ENCODE data around the gene TMEM87B. TPM values are rescaled to one million over a fixed set of nuclear protein-coding genes. Genes with fewer than 3 reads are reported as not detected.
"Not testable (repeated sequence)": the region's sequence is repeated elsewhere in the genome, so short reads cannot be mapped to it uniquely, and the experiment has no call there.

The TMEM87B gene
- total RNA-seq, 1 donor from 2014 or later = 23.6 TPM

DNA sequence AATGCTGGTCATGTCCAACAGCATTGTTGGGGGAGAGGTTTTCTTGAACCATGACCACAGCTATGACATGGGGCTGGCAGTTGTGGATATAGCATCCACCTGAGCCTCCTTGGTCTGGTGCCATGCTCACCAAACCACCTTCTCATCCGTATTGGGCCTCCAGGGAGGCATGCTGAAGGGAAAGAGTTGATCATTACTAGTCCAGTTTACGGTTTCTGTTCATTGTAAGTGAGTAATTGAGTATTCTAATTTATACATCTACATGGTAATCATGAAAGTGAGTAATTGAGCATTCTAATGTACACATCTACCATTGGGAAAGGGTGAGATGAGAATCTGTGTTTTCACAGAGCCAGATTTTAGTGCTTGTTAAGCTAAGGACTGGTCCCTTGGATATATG, 6.8 kb downstream of the TMEM87B start:
- ATAC-seq (no peak), DNase-seq (no peak)
- Histone ChIP-seq H3K4me3 (no peak overlapping the region), H3K36me3 (peaks cover 67% of the 10 kb centered on the region), H3K27ac (no peak overlapping the region), H3K4me1 (peaks cover 32% of the 10 kb centered on the region), H3K9me3 (no peaks in the 10 kb centered on the region), H3K27me3 (ENCODE audit: low read depth) (no peaks in the 10 kb centered on the region)
- TF ChIP-seq, protein P1, sequence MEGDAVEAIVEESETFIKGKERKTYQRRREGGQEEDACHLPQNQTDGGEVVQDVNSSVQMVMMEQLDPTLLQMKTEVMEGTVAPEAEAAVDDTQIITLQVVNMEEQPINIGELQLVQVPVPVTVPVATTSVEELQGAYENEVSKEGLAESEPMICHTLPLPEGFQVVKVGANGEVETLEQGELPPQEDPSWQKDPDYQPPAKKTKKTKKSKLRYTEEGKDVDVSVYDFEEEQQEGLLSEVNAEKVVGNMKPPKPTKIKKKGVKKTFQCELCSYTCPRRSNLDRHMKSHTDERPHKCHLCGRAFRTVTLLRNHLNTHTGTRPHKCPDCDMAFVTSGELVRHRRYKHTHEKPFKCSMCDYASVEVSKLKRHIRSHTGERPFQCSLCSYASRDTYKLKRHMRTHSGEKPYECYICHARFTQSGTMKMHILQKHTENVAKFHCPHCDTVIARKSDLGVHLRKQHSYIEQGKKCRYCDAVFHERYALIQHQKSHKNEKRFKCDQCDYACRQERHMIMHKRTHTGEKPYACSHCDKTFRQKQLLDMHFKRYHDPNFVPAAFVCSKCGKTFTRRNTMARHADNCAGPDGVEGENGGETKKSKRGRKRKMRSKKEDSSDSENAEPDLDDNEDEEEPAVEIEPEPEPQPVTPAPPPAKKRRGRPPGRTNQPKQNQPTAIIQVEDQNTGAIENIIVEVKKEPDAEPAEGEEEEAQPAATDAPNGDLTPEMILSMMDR (IDR thresholded peaks at IDR 0.05) = no peak
- intact Hi-C loops (cut with DNase I) = no loop called here

DNA sequence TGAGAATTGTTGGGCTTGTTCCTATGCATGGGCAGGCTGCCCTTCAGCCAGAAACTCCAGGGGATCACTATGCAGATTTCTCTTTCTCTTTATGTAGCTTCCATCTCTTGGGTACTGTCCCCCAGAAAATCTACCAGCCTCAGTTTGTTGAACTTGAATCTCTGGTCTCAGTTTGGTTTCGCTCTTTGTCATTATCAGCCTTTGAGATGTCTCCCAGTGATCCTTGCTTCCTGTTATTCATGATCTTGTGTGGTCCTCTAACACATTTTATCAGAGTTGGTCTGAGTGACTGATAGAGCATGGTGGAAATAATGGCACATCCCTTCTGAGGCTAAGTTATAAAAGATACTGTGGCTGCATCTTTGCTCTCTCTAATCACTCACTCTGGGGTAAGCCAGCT, 7.8 kb downstream of the TMEM87B start:
- intact Hi-C loops (cut with DNase I) = no loop called here
- ATAC-seq = no peak
- Histone ChIP-seq H3K4me1 (peaks cover 22% of the 10 kb centered on the region), H3K9me3 (no peaks in the 10 kb centered on the region), H3K27ac (no peak overlapping the region), H3K27me3 (ENCODE audit: low read depth) (no peaks in the 10 kb centered on the region), H3K36me3 (peaks cover 78% of the 10 kb centered on the region), H3K4me3 (no peak overlapping the region)
- TF ChIP-seq, protein P1 (IDR thresholded peaks at IDR 0.05) = no peak
- no peak for DNase-seq

DNA sequence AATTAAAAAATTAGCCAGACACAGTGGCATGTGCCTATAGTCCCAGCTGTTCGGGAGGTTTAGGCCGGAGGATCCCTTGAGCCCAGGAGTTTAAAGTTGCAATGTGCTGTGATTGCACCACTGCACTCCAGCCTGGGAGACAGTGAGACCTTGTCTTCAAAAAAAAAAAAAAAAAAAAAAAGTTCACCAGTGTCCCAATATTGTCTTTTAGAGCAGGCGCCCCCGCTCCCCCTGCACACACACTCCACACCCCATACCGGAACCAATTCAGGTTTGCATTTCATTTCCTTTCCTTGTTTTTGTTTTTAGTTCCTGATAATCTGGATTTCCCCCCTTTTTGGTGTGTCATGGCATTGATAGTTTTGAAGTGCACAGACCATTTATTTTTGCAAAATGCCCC, 10.4 kb downstream of the TMEM87B start:
- intact Hi-C loops (cut with DNase I) = no loop called here
- Histone ChIP-seq H3K27ac (no peak overlapping the region), H3K27me3 (ENCODE audit: low read depth) (no peaks in the 10 kb centered on the region), H3K4me3 (no peak overlapping the region), H3K9me3 (no peaks in the 10 kb centered on the region), H3K36me3 (peaks cover 84% of the 10 kb centered on the region), H3K4me1 (peaks cover 5% of the 10 kb centered on the region)
- DNase-seq (no peak), ATAC-seq (no peak)
- TF ChIP-seq, protein P1 (IDR thresholded peaks at IDR 0.05) = no peak

GRCh38 chr2:112065966-112066365, 10.9 kb downstream of the TMEM87B start:
- ATAC-seq (no peak), DNase-seq (no peak)
- H3K9me3 ChIP-seq = no peaks in the 10 kb centered on the region
- peaks cover 83% of the 10 kb centered on the region for H3K36me3 ChIP-seq
- TF ChIP-seq, protein P1 (IDR thresholded peaks at IDR 0.05) = no peak
- H3K27ac ChIP-seq = no peak overlapping the region
- peaks cover 5% of the 10 kb centered on the region for H3K4me1 ChIP-seq
- intact Hi-C loops (cut with DNase I) = no loop called here
- no peaks in the 10 kb centered on the region for H3K27me3 ChIP-seq (ENCODE audit: low read depth)
- H3K4me3 ChIP-seq = no peak overlapping the region

DNA sequence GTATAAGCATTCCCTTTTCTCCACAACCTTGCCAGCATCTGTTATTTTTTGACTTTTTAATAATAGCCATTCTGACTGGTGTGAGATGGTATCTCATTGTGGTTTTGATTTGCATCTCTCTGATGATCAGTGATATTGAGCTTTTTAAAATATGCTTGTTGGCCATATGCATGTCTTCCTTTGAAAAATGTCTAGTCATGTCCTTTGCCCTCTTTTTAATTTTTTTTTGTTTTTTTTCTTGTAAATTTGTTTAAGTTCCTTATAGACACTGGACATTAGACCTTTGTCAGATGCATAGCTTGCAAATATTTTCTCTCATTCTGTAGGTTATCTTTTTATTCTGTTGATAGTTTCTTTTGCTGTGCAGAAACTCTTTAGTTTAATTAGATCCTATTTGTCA, 14.7 kb downstream of the TMEM87B start:
- H3K4me1 ChIP-seq; H3K9me3 ChIP-seq; intact Hi-C loops (cut with DNase I); H3K27me3 ChIP-seq (ENCODE audit: low read depth); DNase-seq; ATAC-seq; H3K4me3 ChIP-seq; H3K27ac ChIP-seq: not testable (repeated sequence)
- H3K36me3 ChIP-seq = peaks cover 67% of the 10 kb centered on the region

GRCh38 chr2:112073875-112074274, 18.8 kb downstream of the TMEM87B start:
- Histone ChIP-seq H3K27ac (no peak overlapping the region), H3K36me3 (peaks cover 47% of the 10 kb centered on the region), H3K27me3 (ENCODE audit: low read depth) (no peaks in the 10 kb centered on the region), H3K4me3 (no peak overlapping the region), H3K4me1 (peaks cover 4% of the 10 kb centered on the region), H3K9me3 (no peaks in the 10 kb centered on the region)
- TF ChIP-seq, protein P1 (IDR thresholded peaks at IDR 0.05) = no peak
- ATAC-seq (no peak), DNase-seq (no peak)
- intact Hi-C loops (cut with DNase I) = no loop called here

Data from lower lobe of right lung (tissue), 2 donors.